Loucy (cell line): ENCODE data around the gene F2R.

Source experiments
- H2AFZ ChIP-seq: fragments of 200-600 bp; sonication (generic); 2 replicates; pipeline ENCODE4 v1.6.0; 2016; ENCODE audit warnings: antibody characterized with exemption, mild to moderate bottlenecking, low read length, moderate library complexity
- H3F3A ChIP-seq: fragments of 200-600 bp; 2 replicates; pipeline ENCODE4 v1.6.0; 2016; ENCODE audit warnings: antibody characterized with exemption, low read depth, mild to moderate bottlenecking
- H3K27me3 ChIP-seq: fragments of 200-600 bp; sonication (generic); 2 replicates; pipeline ENCODE4 v1.6.1; 2014; ENCODE audit warnings: low read length, mild to moderate bottlenecking; ENCODE audit not compliant: insufficient read depth, poor library complexity, severe bottlenecking
- H3K36me3 ChIP-seq: fragments of 200-600 bp; sonication (generic); 2 replicates; pipeline ENCODE4 v1.6.1; 2016; ENCODE audit warnings: low read length; ENCODE audit not compliant: insufficient read depth
- H3K4me1 ChIP-seq: fragments of 200-600 bp; sonication (generic); 2 replicates; pipeline ENCODE4 v1.5.1; 2014; ENCODE audit warnings: low read length, mild to moderate bottlenecking; ENCODE audit not compliant: insufficient read depth, poor library complexity, severe bottlenecking
- H3K4me2 ChIP-seq: fragments of 200-600 bp; sonication (generic); 2 replicates; pipeline ENCODE4 v1.6.0; 2014; ENCODE audit warnings: antibody characterized with exemption, low read length, low read depth, mild to moderate bottlenecking; ENCODE audit not compliant: poor library complexity, severe bottlenecking
- H3K4me3 ChIP-seq: fragments of 200-600 bp; sonication (generic); 2 replicates; pipeline ENCODE4 v1.5.1; 2014; ENCODE audit warnings: low read length, mild to moderate bottlenecking, mixed read lengths; ENCODE audit not compliant: poor library complexity, severe bottlenecking
- H3K79me2 ChIP-seq: fragments of 200-600 bp; sonication (generic); 2 replicates; pipeline ENCODE4 v1.6.1; 2014; ENCODE audit warnings: low read length; ENCODE audit not compliant: insufficient read depth
- H3K9ac ChIP-seq: fragments of 200-600 bp; sonication (generic); 2 replicates; pipeline ENCODE4 v1.6.0; 2014; ENCODE audit warnings: mild to moderate bottlenecking, low read depth, low read length, moderate library complexity; ENCODE audit not compliant: poor library complexity, severe bottlenecking
- H3K9me2 ChIP-seq: fragments of 200-600 bp; sonication (generic); replicated peaks from 2 replicates; pipeline ENCODE4 v1.6.1; 2016; ENCODE audit warnings: low read depth, low read length, mixed read lengths
- H3K9me3 ChIP-seq: fragments of 200-600 bp; sonication (generic); 2 replicates; pipeline ENCODE4 v1.6.1; 2014; ENCODE audit warnings: mild to moderate bottlenecking, antibody characterized with exemption, low read length, low read depth; ENCODE audit not compliant: insufficient read depth
- H4K20me1 ChIP-seq: fragments of 200-600 bp; sonication (generic); 2 replicates; pipeline ENCODE4 v1.6.0; 2014; ENCODE audit warnings: antibody characterized with exemption, low read length, mild to moderate bottlenecking; ENCODE audit not compliant: insufficient read depth, poor library complexity, severe bottlenecking
- CTCF ChIP-seq: fragments of 200-600 bp; sonication (generic); conservative IDR thresholded peaks from 2 replicates; pipeline ENCODE4 v1.5.1; 2014; ENCODE audit warnings: mild to moderate bottlenecking, antibody characterized with exemption, low read length
- EZH2phosphoT487 ChIP-seq: fragments of 200-600 bp; IDR thresholded peaks from 2 replicates; pipeline ENCODE4 v1.6.1; 2018; ENCODE audit warnings: antibody characterized with exemption, mild to moderate bottlenecking, moderate library complexity, borderline replicate concordance

Gene F2R

GRCh38 chr5:76782444-76782843 is 66.5 kb downstream of the F2R start:
- no peaks in the 10 kb centered on the region for H4K20me1 ChIP-seq
- H3K36me3 ChIP-seq: no peaks in the 10 kb centered on the region
- H3K4me1 ChIP-seq: no peaks in the 10 kb centered on the region
- TF ChIP-seq EZH2phosphoT487 (no peak), CTCF (no peak)
- no peak overlapping the region for H3K4me2 ChIP-seq
- no peak overlapping the region for H3K4me3 ChIP-seq
- H3K9me2 ChIP-seq: no peaks in the 10 kb centered on the region
- H2AFZ ChIP-seq: no peak overlapping the region
- no peaks in the 10 kb centered on the region for H3K27me3 ChIP-seq
- H3K79me2 ChIP-seq: no peaks in the 10 kb centered on the region
- no peaks in the 10 kb centered on the region for H3F3A ChIP-seq
- H3K9ac ChIP-seq: no peak overlapping the region
- no peaks in the 10 kb centered on the region for H3K9me3 ChIP-seq
